Keratinocyte (primary cell): Measurements from ENCODE around the gene WFDC10B. TPM values are rescaled to one million over a fixed set of nuclear protein-coding genes. Genes with fewer than 3 reads are reported as not detected.

Experiments used
- DNase-seq: peaks from one replicate; pipeline ENCODE4 v3.0.0-alpha.2; 2011; ENCODE audit warnings: low read depth, missing footprints, low spot score
- FAIRE-seq: peaks from 2 replicates; lab custom pipeline; 2011; peaks lifted over from hg19 to GRCh38; lab: Jason Lieb, UNC
- H2AFZ ChIP-seq: 2 replicates; pipeline ENCODE4 v1.6.0; 2012; ENCODE audit warnings: low read length, control low read depth, inconsistent platforms; ENCODE audit not compliant: control insufficient read depth
- H3K27ac ChIP-seq: 2 replicates; pipeline ENCODE4 v1.5.1; 2011; ENCODE audit warnings: low read length; ENCODE audit not compliant: control insufficient read depth, insufficient read depth
- H3K27me3 ChIP-seq: 3 replicates; pipeline ENCODE4 v1.6.0; 2011; ENCODE audit warnings: low read length; ENCODE audit not compliant: control insufficient read depth, insufficient read depth; ENCODE audit errors: extremely low read depth
- H3K36me3 ChIP-seq, 2 experiments: 2 replicates in 1 of 2; 3 replicates in 1 of 2; pipeline ENCODE4 v1.5.1; 2011; ENCODE audit warnings: low read length in 2 of 2, mild to moderate bottlenecking in 1 of 2; ENCODE audit not compliant: control insufficient read depth in 2 of 2, insufficient read depth in 2 of 2; ENCODE audit errors: extremely low read depth in 1 of 2
- H3K4me1 ChIP-seq: 3 replicates; pipeline ENCODE4 v1.5.1; 2011; ENCODE audit warnings: low read length; ENCODE audit not compliant: control insufficient read depth, insufficient read depth; ENCODE audit errors: extremely low read depth
- H3K4me2 ChIP-seq: 3 replicates; pipeline ENCODE4 v1.6.0; 2011; ENCODE audit warnings: low read depth, low read length; ENCODE audit not compliant: control insufficient read depth, insufficient read depth; ENCODE audit errors: extremely low read depth
- H3K4me3 ChIP-seq, 3 experiments: fragments of 200-600 bp in 1 of 3; sonication (generic) in 1 of 3; 2 replicates in 2 of 3; 3 replicates in 1 of 3; pipeline ENCODE4 v1.5.1; 2011 to 2016; ENCODE audit warnings: low read length in 3 of 3, mild to moderate bottlenecking in 3 of 3, control low read depth in 2 of 3, inconsistent platforms in 1 of 3, low read depth in 1 of 3, mixed read lengths in 1 of 3, mixed run types in 1 of 3, moderate library complexity in 1 of 3; ENCODE audit not compliant: control insufficient read depth in 2 of 3, insufficient read depth in 2 of 3; ENCODE audit errors: extremely low read depth in 1 of 3
- H3K79me2 ChIP-seq: 2 replicates; pipeline ENCODE4 v1.6.0; 2012; ENCODE audit warnings: low read length; ENCODE audit not compliant: control insufficient read depth, insufficient read depth
- H3K9ac ChIP-seq: 3 replicates; pipeline ENCODE4 v1.6.0; 2011; ENCODE audit warnings: low read length; ENCODE audit not compliant: control insufficient read depth, insufficient read depth; ENCODE audit errors: extremely low read depth
- H3K9me1 ChIP-seq: 3 replicates; pipeline ENCODE4 v1.6.0; 2011; ENCODE audit warnings: low read length; ENCODE audit not compliant: control insufficient read depth, insufficient read depth; ENCODE audit errors: extremely low read depth
- H3K9me3 ChIP-seq: 2 replicates; pipeline ENCODE4 v1.5.1; 2012; ENCODE audit warnings: low read depth, low read length; ENCODE audit not compliant: control insufficient read depth
- H4K20me1 ChIP-seq: 3 replicates; pipeline ENCODE4 v1.6.0; 2011; ENCODE audit warnings: low read length; ENCODE audit not compliant: control insufficient read depth, insufficient read depth; ENCODE audit errors: extremely low read depth
- EZH2 ChIP-seq: IDR thresholded peaks from one replicate; pipeline ENCODE4 v1.6.1; 2012; ENCODE audit warnings: inconsistent platforms, mild to moderate bottlenecking, low read length, moderate library complexity
- dilution Hi-C: fragments of 300-500 bp; cut with MboI; formaldehyde crosslinking; loops from one replicate; pipeline ENCODE4 v1.7.0; 2020; ENCODE audit warnings: low sequenced_read_pairs; ENCODE audit not compliant: extremely low pct_ligation_motif_present
- polyA plus RNA-seq, 5 experiments: library from polyadenylated mRNA; depleted of rRNA in 3 of 5; stranded (reverse) in 3 of 5; stranded (forward) in 1 of 5; unstranded in 1 of 5; fragments of >200 nt; gene quantifications; 1 replicate in 1 of 5; 2 replicates in 3 of 5; 3 replicates in 1 of 5; pipeline versions ENCODE4 v1.2.1 to v1.2.3, GENCODE V29; 2011 to 2012; ENCODE audit warnings: missing spikeins in 2 of 5, low read depth in 1 of 5, low replicate concordance in 1 of 5
- small RNA-seq, 3 experiments: library from RNA; depleted of rRNA; stranded (forward); fragments of <200 nt; gene quantifications; one replicate each; pipeline ENCODE3, GENCODE V24; 2012; ENCODE audit warnings: low read depth in 3 of 3, low replicate concordance in 1 of 3; ENCODE audit not compliant: insufficient read length in 3 of 3
- TF ChIP-seq, protein P1 (sequence below), 3 experiments: IDR thresholded peaks in 1 of 3; conservative IDR thresholded peaks in 1 of 3; optimal IDR thresholded peaks in 1 of 3; 2 replicates in 2 of 3; 3 replicates in 1 of 3; pipeline versions ENCODE3 to v1.5.1; 2011; ENCODE audit warnings: low read length in 3 of 3, mild to moderate bottlenecking in 3 of 3, moderate library complexity in 2 of 3, control low read depth in 1 of 3, inconsistent platforms in 1 of 3; ENCODE audit not compliant: insufficient read depth in 2 of 3; ENCODE audit errors: extremely low read depth in 1 of 3

WFDC10B gene
- polyA plus RNA-seq, 1 donor (not counting 4 experiments of a cell fraction or from before 2014, with no cell fraction given): not detected

DNA sequence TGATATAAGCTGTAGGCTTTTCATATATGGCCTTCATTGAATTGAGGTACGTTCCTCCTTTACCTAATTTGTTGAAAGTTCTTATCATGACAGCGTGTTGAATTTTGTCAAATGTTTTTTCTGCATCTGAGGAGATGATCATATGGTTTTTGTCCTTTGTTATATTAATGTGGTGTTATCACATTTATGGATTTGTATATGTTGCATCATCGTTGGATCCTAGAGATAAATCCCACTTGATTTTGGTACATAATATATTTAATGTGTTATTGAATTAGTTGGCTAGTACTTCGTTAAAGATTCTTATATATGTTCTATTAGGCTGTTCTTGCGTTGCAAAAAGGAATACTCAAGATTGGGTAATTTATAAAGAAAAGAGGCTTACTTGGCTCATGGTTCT is 65.1 kb downstream of the WFDC10B start:
- H3K9me1 ChIP-seq: no peaks in the 10 kb centered on the region
- no peak overlapping the region for H3K4me3 ChIP-seq
- no peak for TF ChIP-seq EZH2
- TF ChIP-seq, protein P1, sequence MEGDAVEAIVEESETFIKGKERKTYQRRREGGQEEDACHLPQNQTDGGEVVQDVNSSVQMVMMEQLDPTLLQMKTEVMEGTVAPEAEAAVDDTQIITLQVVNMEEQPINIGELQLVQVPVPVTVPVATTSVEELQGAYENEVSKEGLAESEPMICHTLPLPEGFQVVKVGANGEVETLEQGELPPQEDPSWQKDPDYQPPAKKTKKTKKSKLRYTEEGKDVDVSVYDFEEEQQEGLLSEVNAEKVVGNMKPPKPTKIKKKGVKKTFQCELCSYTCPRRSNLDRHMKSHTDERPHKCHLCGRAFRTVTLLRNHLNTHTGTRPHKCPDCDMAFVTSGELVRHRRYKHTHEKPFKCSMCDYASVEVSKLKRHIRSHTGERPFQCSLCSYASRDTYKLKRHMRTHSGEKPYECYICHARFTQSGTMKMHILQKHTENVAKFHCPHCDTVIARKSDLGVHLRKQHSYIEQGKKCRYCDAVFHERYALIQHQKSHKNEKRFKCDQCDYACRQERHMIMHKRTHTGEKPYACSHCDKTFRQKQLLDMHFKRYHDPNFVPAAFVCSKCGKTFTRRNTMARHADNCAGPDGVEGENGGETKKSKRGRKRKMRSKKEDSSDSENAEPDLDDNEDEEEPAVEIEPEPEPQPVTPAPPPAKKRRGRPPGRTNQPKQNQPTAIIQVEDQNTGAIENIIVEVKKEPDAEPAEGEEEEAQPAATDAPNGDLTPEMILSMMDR (optimal IDR thresholded peaks at IDR 0.05 in 1 of 3, IDR thresholded peaks at IDR 0.05 in 1 of 3, conservative IDR thresholded peaks at IDR 0.05 in 1 of 3; ENCODE audit: extremely low read depth in 1 of 3, insufficient read depth in 2 of 3, low read length in 3 of 3): no peak
- no peak overlapping the region for H3K4me2 ChIP-seq
- FAIRE-seq (no peak), DNase-seq (no peak)
- H2AFZ ChIP-seq: no peak overlapping the region
- no peaks in the 10 kb centered on the region for H3K79me2 ChIP-seq
- H3K27ac ChIP-seq: no peak overlapping the region
- no peaks in the 10 kb centered on the region for H3K9me3 ChIP-seq
- no peaks in the 10 kb centered on the region for H3K4me1 ChIP-seq
- no peaks in the 10 kb centered on the region for H4K20me1 ChIP-seq
- no peaks in the 10 kb centered on the region for H3K36me3 ChIP-seq
- dilution Hi-C loops: no loop called here
- no peaks in the 10 kb centered on the region for H3K27me3 ChIP-seq
- no peak overlapping the region for H3K9ac ChIP-seq

DNA sequence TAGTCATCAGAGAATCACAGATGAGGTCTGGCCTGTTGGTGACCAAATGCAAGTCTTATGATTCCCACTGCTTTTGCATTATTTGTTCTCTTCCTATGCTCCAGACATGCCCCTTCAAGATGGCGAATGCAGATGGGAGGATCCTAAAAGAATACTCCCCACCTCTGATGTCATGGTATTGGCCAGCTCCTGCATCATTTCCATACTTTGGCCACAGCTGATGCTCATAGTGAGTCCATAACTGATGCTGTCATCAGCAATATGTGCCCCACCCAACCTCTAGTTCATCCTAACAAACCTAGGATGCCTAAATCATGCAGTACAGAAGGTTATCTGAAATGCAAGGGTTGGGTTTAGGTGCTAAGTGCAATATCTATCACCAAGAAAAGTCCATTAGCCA is 68.3 kb downstream of the WFDC10B start:
- DNase-seq: no peak
- H3K79me2 ChIP-seq: no peaks in the 10 kb centered on the region
- no peak overlapping the region for H3K27ac ChIP-seq
- H3K36me3 ChIP-seq: no peaks in the 10 kb centered on the region
- TF ChIP-seq, protein P1 (optimal IDR thresholded peaks at IDR 0.05 in 1 of 3, IDR thresholded peaks at IDR 0.05 in 1 of 3, conservative IDR thresholded peaks at IDR 0.05 in 1 of 3; ENCODE audit: extremely low read depth in 1 of 3, insufficient read depth in 2 of 3, low read length in 3 of 3): no peak
- TF ChIP-seq EZH2: no peak
- no peaks in the 10 kb centered on the region for H4K20me1 ChIP-seq
- H3K9ac ChIP-seq: no peak overlapping the region
- no peaks in the 10 kb centered on the region for H3K9me3 ChIP-seq
- no peak overlapping the region for H2AFZ ChIP-seq
- dilution Hi-C loops: no loop called here
- no peaks in the 10 kb centered on the region for H3K27me3 ChIP-seq
- H3K4me1 ChIP-seq: no peaks in the 10 kb centered on the region
- no peak overlapping the region for H3K4me3 ChIP-seq
- no peaks in the 10 kb centered on the region for H3K9me1 ChIP-seq
- H3K4me2 ChIP-seq: no peak overlapping the region
- FAIRE-seq: no peak

Small RNAs within 50 kb of the gene (small RNA-seq; reads per million reads assigned to genes)
- gene MIR3617 (0 to 0.75 (median 0) reads per million in 3 experiments), gene SPINT5P (0 reads per million in 3 experiments)

Other genes starting within 250 kb of the WFDC10B start
- gene WFDC2, start 235.3 kb downstream of the WFDC10B start, polyA plus RNA-seq: 0.44 TPM in 1 of 3 replicates, not detected in the others
- gene SPINT3, start 189.4 kb downstream of the WFDC10B start, polyA plus RNA-seq: not detected in 3 replicates
- not detected in 3 replicates for gene WFDC6, start 165.5 kb downstream of the WFDC10B start, polyA plus RNA-seq
- not detected in 3 replicates for gene EPPIN, start 157.6 kb downstream of the WFDC10B start, polyA plus RNA-seq
- gene WFDC8, start 125.7 kb downstream of the WFDC10B start, polyA plus RNA-seq: not detected in 3 replicates
- gene WFDC10A, start 75.3 kb downstream of the WFDC10B start, polyA plus RNA-seq: not detected in 3 replicates
- not detected in 3 replicates for gene WFDC9, start 73.7 kb downstream of the WFDC10B start, polyA plus RNA-seq
- not detected in 3 replicates for gene WFDC11, start 34.8 kb downstream of the WFDC10B start, polyA plus RNA-seq
- not detected in 3 replicates for gene WFDC13, start 3.0 kb downstream of the WFDC10B start, polyA plus RNA-seq
- not detected in 3 replicates for gene SPINT4, start 17.3 kb upstream of the WFDC10B start, polyA plus RNA-seq
- gene WFDC3, start 86.9 kb upstream of the WFDC10B start, polyA plus RNA-seq: 0.58 to 1.5 TPM (median 1.0 TPM) in 3 replicates
- gene DNTTIP1, start 86.9 kb upstream of the WFDC10B start, polyA plus RNA-seq: 24.9 to 43.3 TPM (median 36.1 TPM) in 3 replicates
- 9.1 to 69.8 TPM (median 46.6 TPM) in 3 replicates for gene UBE2C, start 107.6 kb upstream of the WFDC10B start, polyA plus RNA-seq
- 0.16 TPM in 1 of 3 replicates, not detected in the others for gene TNNC2, start 122.3 kb upstream of the WFDC10B start, polyA plus RNA-seq
- 5.2 to 8.6 TPM (median 6.9 TPM) in 3 replicates for gene SNX21, start 128.8 kb upstream of the WFDC10B start, polyA plus RNA-seq
- 23.9 to 41.5 TPM (median 24.3 TPM) in 3 replicates for gene ACOT8, start 152.4 kb upstream of the WFDC10B start, polyA plus RNA-seq
- gene ZSWIM3, start 152.6 kb upstream of the WFDC10B start, polyA plus RNA-seq: 2.0 to 2.7 TPM (median 2.3 TPM) in 3 replicates
- 4.3 to 4.9 TPM (median 4.4 TPM) in 3 replicates for gene ZSWIM1, start 176.2 kb upstream of the WFDC10B start, polyA plus RNA-seq
- 0.19 TPM in 1 of 3 replicates, not detected in the others for gene SPATA25, start 182.6 kb upstream of the WFDC10B start, polyA plus RNA-seq
- gene NEURL2, start 186.2 kb upstream of the WFDC10B start, polyA plus RNA-seq: 0.49 to 0.97 TPM (median 0.54 TPM) in 3 replicates
- 38.6 to 69.4 TPM (median 48.6 TPM) in 3 replicates for gene CTSA, start 186.3 kb upstream of the WFDC10B start, polyA plus RNA-seq
- gene PLTP, start 207.1 kb upstream of the WFDC10B start, polyA plus RNA-seq: 26.3 to 58.1 TPM (median 46.5 TPM) in 3 replicates
- 5.4 to 12.7 TPM (median 7.0 TPM) in 3 replicates for gene PCIF1, start 229.7 kb upstream of the WFDC10B start, polyA plus RNA-seq